Coronary artery (tissue), 2 donors: Measurements from ENCODE around the gene EPHA8.

Source experiments
- DNase-seq: peaks from one replicate; pipeline ENCODE4 v3.0.0-alpha.2; 2017; ENCODE audit warnings: low spot score
- H3K27ac ChIP-seq, 2 donors: fragments of 200-600 bp; sonication (generic); one replicate each; pipeline ENCODE4 v1.5.1; 2016 to 2019
- H3K4me3 ChIP-seq: fragments of 200-600 bp; sonication (generic); 2 replicates; pipeline ENCODE4 v1.5.1; 2016; ENCODE audit warnings: mild to moderate bottlenecking, moderate library complexity
- TF ChIP-seq, protein P1 (sequence below): fragments of 200-600 bp; sonication (generic); IDR thresholded peaks from one replicate; pipeline ENCODE4 v1.5.1; 2019; ENCODE audit warnings: antibody characterized with exemption

Gene EPHA8

DNA sequence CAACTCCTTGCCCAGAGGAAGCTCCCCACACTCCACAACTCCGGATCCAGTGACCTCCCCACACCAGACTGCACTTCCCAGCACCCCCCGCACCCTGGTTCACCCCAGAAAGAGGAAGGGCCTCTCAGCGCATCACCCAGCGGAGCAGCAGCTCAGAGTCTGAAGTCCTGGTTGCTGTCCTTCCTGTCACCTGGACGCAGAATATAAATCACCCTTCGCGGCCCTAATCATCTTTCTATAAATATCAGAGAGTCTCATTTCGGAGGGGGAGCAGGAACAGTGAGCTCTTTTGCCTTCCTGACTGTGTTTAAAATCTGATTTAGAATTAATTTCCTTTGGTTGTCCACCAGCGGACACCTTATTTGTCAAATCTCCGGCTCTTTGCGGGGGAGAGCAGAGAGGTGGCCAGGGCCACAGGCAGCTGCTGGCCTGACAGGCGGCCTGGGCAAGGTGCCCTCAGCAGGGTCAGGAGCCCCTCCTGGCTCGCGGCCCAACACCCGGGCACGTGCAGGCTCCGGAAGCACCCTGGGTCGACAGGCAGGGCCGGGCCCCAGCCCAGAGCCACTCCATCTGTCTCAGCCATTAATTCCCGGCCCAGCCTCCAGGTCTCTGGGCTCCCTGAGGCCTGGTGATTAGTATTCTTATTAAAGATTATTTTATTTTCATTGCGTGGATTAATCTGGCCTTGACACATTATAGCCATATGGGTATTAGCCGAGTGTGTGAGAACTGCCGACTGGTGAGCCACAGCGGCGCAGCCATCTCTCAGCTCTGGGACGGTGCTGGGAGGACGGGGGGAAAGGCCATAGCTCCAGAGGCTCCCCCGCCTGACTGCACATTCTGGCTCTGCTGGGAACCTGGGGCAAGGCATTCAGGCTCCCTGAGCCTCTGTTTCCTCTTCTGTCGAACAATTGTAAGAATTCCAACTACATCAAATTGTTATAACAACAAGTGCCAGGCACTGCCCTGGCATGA is 19.7 kb downstream of the EPHA8 start:
- Histone ChIP-seq H3K27ac (no peak overlapping the region), H3K4me3 (no peak overlapping the region)
- no peak for DNase-seq
- TF ChIP-seq, protein P1, sequence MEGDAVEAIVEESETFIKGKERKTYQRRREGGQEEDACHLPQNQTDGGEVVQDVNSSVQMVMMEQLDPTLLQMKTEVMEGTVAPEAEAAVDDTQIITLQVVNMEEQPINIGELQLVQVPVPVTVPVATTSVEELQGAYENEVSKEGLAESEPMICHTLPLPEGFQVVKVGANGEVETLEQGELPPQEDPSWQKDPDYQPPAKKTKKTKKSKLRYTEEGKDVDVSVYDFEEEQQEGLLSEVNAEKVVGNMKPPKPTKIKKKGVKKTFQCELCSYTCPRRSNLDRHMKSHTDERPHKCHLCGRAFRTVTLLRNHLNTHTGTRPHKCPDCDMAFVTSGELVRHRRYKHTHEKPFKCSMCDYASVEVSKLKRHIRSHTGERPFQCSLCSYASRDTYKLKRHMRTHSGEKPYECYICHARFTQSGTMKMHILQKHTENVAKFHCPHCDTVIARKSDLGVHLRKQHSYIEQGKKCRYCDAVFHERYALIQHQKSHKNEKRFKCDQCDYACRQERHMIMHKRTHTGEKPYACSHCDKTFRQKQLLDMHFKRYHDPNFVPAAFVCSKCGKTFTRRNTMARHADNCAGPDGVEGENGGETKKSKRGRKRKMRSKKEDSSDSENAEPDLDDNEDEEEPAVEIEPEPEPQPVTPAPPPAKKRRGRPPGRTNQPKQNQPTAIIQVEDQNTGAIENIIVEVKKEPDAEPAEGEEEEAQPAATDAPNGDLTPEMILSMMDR = no peak

DNA sequence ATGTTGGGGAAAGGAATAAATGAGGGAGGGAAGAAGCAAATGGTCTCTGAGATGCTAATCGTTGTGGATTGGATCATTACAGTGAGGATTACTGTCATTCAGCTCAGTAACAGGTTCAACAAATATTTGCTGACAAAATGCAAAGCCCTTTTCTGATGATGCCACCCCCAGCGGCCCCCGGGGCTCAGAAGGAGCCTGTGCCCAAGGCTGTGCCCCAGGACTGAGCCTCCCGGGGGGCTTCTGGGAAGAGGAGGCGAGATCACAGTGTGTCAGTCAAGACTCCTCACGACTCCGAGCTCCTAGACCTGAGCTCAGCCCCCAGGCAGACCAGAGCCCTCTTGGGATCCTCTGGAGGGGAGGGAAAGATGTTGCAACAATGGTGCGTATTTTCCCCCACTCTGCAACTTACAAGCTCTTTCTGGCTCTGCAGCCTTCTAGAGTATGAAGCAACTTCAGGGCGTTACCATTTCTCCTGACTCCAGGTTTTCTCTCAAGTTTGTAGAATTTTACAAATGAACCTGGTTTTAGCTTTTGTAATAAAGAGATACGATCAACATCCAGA is 20.8 kb downstream of the EPHA8 start:
- no peak for DNase-seq
- Histone ChIP-seq H3K27ac (no peak overlapping the region), H3K4me3 (no peak overlapping the region)
- TF ChIP-seq, protein P1 = no peak

DNA sequence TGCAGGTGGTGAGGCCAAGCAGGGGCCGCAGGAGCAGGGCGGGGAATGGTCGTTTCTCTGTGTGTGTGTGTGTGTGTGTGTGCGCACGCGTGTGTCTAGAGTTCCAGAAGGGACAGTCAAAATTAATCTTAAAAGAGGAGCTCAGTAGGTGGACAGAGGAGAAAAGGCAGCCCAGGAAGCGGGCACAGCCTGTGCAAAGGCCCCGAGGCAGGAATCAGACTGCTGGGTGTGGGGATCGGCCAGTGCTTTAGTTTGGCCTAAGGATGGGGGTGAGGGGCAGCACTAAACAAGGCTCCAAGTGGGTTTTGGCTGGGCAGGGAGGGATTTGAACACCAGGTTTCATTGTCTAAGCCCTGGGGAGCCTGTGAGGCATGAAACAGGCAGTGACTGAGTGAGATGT is 21.7 kb downstream of the EPHA8 start:
- DNase-seq = no peak
- Histone ChIP-seq H3K4me3 (no peak overlapping the region), H3K27ac (no peak overlapping the region)
- TF ChIP-seq, protein P1 = no peak

GRCh38 chr1:22585471-22585870 is 22.2 kb downstream of the EPHA8 start:
- no peak for DNase-seq
- no peak overlapping the region for H3K27ac ChIP-seq
- no peak overlapping the region for H3K4me3 ChIP-seq
- TF ChIP-seq, protein P1 = no peak

GRCh38 chr1:22586356-22587130 is 23.3 kb downstream of the EPHA8 start:
- TF ChIP-seq, protein P1 = no peak
- H3K4me3 ChIP-seq = no peak overlapping the region
- no peak overlapping the region for H3K27ac ChIP-seq
- DNase-seq = no peak

DNA sequence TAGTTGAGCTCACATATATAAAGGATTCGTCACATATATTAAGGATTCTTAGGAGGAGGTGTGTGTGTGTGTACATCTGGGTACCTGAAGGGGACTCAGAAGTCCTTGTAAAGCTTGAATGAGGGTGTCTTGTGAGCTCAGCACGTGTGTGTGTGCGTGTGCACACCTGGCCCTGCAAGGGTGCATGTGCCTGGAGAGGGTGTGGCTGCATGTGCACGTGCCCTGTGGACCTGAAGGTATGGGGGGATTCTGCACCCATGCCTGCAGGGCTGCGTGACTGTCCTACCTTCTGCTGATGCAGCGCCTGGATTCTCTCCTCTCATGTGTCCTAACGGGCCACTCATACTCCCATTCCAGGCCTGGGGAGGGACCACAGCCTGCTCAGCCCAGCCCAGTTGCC is 24.0 kb downstream of the EPHA8 start:
- TF ChIP-seq, protein P1 = no peak
- no peak overlapping the region for H3K4me3 ChIP-seq
- no peak overlapping the region for H3K27ac ChIP-seq
- no peak for DNase-seq
